Activated CD8-positive, alpha-beta T cell treated with anti-CD3 and anti-CD28 coated beads for 36 hours (primary cell): Measurements from ENCODE around the gene SLC25A40. TPM values are rescaled to one million over a fixed set of nuclear protein-coding genes. Genes with fewer than 3 reads are reported as not detected.
"Not testable (repeated sequence)": the region's sequence is repeated elsewhere in the genome, so short reads cannot be mapped to it uniquely, and the experiment has no call there.

Source experiments
- ATAC-seq: fragments of 200-7000 bp; cut with Tn5 transposase; one replicate; pipeline ENCODE4 v1.10.0; 2021; ENCODE audit warnings: mild to moderate bottlenecking, moderate library complexity
- CTCF ChIA-PET: fragments of 350-600 bp; sonication (Branson Sonifier 250); formaldehyde crosslinking; loops from one replicate; lab custom pipeline; 2021; ENCODE audit warnings: antibody characterized with exemption; lab: Charles Lee
- POLR2A ChIA-PET: fragments of 350-600 bp; sonication (Branson Sonifier 250); formaldehyde crosslinking; loops from one replicate; lab custom pipeline; 2021; ENCODE audit warnings: antibody characterized with exemption; lab: Charles Lee
- DNase-seq: peaks from one replicate; pipeline ENCODE4 v3.0.0-alpha.2; 2020
- H3K27ac Mint-ChIP-seq: one replicate; pipeline ENCODE4 v1.8.0; 2021; ENCODE audit warnings: mild to moderate bottlenecking, mixed read lengths
- H3K27me3 Mint-ChIP-seq: one replicate; pipeline ENCODE4 v1.8.0; 2021; ENCODE audit warnings: mixed read lengths
- H3K36me3 Mint-ChIP-seq: one replicate; pipeline ENCODE4 v1.8.0; 2021; ENCODE audit warnings: low read depth, mixed read lengths
- H3K4me1 Mint-ChIP-seq: one replicate; pipeline ENCODE4 v1.8.0; 2021; ENCODE audit warnings: low read depth, mixed read lengths
- H3K4me3 Mint-ChIP-seq: one replicate; pipeline ENCODE4 v1.8.0; 2021; ENCODE audit warnings: mild to moderate bottlenecking, moderate library complexity, mixed read lengths
- H3K9me3 Mint-ChIP-seq: one replicate; pipeline ENCODE4 v1.8.0; 2021; ENCODE audit warnings: mixed read lengths
- intact Hi-C: fragments of 100-400 bp; cut with micrococcal nuclease; formaldehyde crosslinking; loops from one replicate; pipeline ENCODE4 v1.10.0; 2022
- total RNA-seq, 2 experiments: library from RNA; stranded (reverse); gene quantifications; one replicate each; pipeline ENCODE4 v1.2.3, GENCODE V29; 2021
- TF ChIP-seq, protein P1 (sequence below): fragments of 200-600 bp; IDR thresholded peaks from one replicate; pipeline ENCODE4 v1.8.0; 2022; ENCODE audit warnings: antibody characterized with exemption, mild to moderate bottlenecking

SLC25A40 gene, protein sequence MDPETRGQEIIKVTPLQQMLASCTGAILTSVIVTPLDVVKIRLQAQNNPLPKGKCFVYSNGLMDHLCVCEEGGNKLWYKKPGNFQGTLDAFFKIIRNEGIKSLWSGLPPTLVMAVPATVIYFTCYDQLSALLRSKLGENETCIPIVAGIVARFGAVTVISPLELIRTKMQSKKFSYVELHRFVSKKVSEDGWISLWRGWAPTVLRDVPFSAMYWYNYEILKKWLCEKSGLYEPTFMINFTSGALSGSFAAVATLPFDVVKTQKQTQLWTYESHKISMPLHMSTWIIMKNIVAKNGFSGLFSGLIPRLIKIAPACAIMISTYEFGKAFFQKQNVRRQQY
- total RNA-seq = 10 to 100 TPM; 38.9 to 47.4 TPM

DNA sequence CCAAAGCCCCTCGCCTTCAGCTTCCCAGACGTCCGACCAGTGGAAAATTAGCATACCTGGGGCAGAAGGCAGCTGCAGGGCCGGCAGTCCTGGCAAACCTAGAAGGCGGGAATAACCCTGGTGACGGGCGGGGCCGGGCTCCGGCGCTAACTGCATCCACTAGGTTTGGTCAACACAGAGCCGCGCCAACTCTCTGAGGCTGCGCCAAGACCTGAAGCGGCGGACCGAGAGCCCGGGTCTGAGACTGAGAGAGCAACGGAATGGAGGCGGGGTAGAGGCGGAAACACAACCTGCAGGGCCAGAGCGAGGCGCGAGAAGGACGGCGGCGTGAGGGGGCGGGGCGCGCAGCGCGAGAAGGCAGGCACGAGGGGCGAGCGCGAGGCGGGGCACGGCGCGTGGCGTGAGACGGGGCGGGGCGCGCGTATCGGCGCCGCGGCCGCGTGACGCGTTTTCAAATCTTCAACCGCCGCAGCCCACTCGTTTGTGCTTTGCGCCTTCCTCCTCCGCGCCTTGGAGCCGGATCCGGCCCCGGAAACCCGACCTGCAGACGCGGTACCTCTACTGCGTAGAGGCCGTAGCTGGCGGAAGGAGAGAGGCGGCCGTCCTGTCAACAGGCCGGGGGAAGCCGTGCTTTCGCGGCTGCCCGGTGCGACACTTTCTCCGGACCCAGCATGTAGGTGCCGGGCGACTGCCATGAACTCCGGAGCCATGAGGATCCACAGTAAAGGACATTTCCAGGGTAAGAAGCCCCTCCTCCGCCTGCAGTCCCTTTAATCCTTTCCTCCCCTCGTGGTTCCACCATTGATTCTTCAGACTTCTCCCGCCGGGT is at the start of gene SLC25A40, which contains the start of gene DBF4:
SLC25A40 (minus strand) TSS at position 321 of the 829 bp plus-strand sequence. CDS start 17,633 bp downstream, outside the sequence.
DBF4 (plus strand) TSS at position 454 of the 829 bp plus-strand sequence; CDS start at position 694, 240 bp downstream.
- TF ChIP-seq, protein P1, sequence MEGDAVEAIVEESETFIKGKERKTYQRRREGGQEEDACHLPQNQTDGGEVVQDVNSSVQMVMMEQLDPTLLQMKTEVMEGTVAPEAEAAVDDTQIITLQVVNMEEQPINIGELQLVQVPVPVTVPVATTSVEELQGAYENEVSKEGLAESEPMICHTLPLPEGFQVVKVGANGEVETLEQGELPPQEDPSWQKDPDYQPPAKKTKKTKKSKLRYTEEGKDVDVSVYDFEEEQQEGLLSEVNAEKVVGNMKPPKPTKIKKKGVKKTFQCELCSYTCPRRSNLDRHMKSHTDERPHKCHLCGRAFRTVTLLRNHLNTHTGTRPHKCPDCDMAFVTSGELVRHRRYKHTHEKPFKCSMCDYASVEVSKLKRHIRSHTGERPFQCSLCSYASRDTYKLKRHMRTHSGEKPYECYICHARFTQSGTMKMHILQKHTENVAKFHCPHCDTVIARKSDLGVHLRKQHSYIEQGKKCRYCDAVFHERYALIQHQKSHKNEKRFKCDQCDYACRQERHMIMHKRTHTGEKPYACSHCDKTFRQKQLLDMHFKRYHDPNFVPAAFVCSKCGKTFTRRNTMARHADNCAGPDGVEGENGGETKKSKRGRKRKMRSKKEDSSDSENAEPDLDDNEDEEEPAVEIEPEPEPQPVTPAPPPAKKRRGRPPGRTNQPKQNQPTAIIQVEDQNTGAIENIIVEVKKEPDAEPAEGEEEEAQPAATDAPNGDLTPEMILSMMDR = no peak
- intact Hi-C loops = loop anchor here (5.0 kb wide), 1 partner anchor 341 kb away; no protein-coding TSS in a partner anchor
- Mint-ChIP-seq H3K4me3 (peak within 1 kb of the TSS; percentile 78), H3K4me1 (peaks cover 51% of the 10 kb centered on the region), H3K27ac (peak within 1 kb of the TSS; percentile 96), H3K27me3 (no peaks in the 10 kb centered on the region), H3K36me3 (peaks cover 55% of the 10 kb centered on the region), H3K9me3 (peaks cover 10% of the 10 kb centered on the region)
- peak; percentile 96 for DNase-seq
- CTCF ChIA-PET = interaction anchor here (1.0 kb wide), 1 partner anchor 10 kb away, joined by 3 read pairs; no protein-coding TSS in a partner anchor
- POLR2A ChIA-PET = interaction anchor here (0.6 to 1.4 kb wide), 4 partner anchors 10 to 489 kb away, joined by 3 to 4 read pairs (median 4); partner anchors contain the start of gene ABCB4
- ATAC-seq = peak; percentile 94

DNA sequence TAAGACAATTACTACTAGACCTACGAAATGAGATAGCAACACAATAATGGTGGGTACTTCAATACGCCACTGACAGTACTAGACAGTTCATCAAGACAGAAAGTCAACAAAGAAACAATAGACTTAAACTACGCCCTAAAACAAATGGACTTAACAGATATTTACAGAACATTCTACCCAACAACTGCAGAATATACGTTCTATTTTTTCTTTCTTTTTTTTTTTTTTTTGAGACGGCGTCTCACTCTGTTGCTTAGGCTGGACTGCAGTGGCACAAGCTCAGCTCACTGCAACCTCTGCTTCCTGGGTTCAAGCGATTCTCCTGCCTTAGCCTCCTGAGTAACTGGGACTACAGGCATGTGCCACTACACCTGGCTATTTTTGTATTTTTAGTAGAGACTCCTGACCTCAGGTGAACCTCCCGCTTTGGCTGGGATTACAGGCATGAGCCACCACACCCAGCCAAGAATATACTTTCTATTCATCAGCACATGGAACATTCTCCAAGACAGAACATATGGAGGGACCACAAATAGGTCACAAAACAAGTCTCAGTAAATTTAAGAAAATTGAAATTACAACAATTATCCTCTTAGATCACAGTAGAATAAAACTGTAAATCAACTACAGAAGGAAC is 46.7 kb upstream of the SLC25A40 start:
- intact Hi-C loops, H3K4me1 Mint-ChIP-seq, CTCF ChIA-PET, H3K9me3 Mint-ChIP-seq, H3K27ac Mint-ChIP-seq, H3K4me3 Mint-ChIP-seq, ATAC-seq, POLR2A ChIA-PET, H3K27me3 Mint-ChIP-seq, DNase-seq, H3K36me3 Mint-ChIP-seq: not testable (repeated sequence)

GRCh38 chr7:87920578-87920977 is 44.4 kb upstream of the SLC25A40 start:
- Mint-ChIP-seq H3K27ac (no peak overlapping the region), H3K4me1 (no peaks in the 10 kb centered on the region), H3K27me3 (no peaks in the 10 kb centered on the region), H3K36me3 (no peaks in the 10 kb centered on the region), H3K9me3 (no peaks in the 10 kb centered on the region), H3K4me3 (no peak overlapping the region)
- TF ChIP-seq, protein P1 = no peak
- DNase-seq (no peak), ATAC-seq (no peak)
- intact Hi-C loops = no loop called here
- POLR2A ChIA-PET = interaction anchor here (0.7 kb wide), 1 partner anchor 14 kb away, joined by 3 read pairs; no protein-coding TSS in a partner anchor
- CTCF ChIA-PET = no interaction called here

DNA sequence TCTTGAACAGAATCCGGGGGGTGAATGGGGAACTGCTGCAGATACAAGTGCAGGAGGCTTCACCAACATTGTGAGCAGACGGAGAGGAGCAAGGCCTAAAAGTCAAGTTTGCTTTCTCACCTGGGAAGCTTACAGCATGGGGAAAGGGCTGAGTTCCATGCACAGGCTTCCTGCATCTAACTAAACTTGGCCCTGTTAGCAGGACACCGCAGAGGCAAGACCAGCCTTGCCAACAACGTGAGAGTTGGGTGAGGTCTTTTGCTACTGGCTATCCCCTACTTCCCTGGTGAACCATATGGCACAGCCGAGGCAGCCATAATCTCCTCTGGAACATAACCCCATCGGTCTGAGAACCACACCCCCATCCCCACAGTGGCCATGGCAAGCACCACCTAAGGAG is 43.7 kb upstream of the SLC25A40 start:
- intact Hi-C loops = no loop called here
- H3K27ac Mint-ChIP-seq = no peak overlapping the region
- DNase-seq (no peak), ATAC-seq (no peak)
- ChIA-PET POLR2A (no interaction called here), CTCF (interaction anchor here (1.2 kb wide), 1 partner anchor 14 kb away, joined by 3 read pairs; the partner anchor contains the start of gene ADAM22)
- no peaks in the 10 kb centered on the region for H3K27me3 Mint-ChIP-seq
- H3K4me1 Mint-ChIP-seq = no peaks in the 10 kb centered on the region
- H3K36me3 Mint-ChIP-seq = no peaks in the 10 kb centered on the region
- H3K9me3 Mint-ChIP-seq = no peaks in the 10 kb centered on the region
- TF ChIP-seq, protein P1 = no peak
- no peak overlapping the region for H3K4me3 Mint-ChIP-seq

DNA sequence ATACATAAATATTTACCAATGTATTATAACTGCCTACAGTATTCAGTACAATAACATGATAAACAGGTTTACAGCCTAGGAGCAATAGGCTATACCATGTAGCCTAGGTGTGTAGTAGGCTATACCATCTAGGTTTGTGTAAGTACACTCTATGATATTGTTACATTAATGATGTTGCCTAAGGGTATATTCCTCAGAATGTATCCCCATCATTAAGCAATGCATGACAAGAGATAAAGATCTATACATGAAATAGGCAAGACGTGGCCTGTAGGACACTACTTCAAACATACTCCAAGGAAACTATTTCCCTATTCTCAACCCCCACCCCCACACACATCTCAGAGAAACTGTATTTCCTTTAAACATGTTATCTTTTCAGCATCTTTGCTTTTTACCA is 42.6 kb upstream of the SLC25A40 start:
- no peaks in the 10 kb centered on the region for H3K27me3 Mint-ChIP-seq
- POLR2A ChIA-PET = no interaction called here
- CTCF ChIA-PET = no interaction called here
- no peaks in the 10 kb centered on the region for H3K4me1 Mint-ChIP-seq
- H3K4me3 Mint-ChIP-seq = no peak overlapping the region
- TF ChIP-seq, protein P1 = no peak
- no peaks in the 10 kb centered on the region for H3K9me3 Mint-ChIP-seq
- H3K27ac Mint-ChIP-seq = no peak overlapping the region
- H3K36me3 Mint-ChIP-seq = no peaks in the 10 kb centered on the region
- intact Hi-C loops = no loop called here
- DNase-seq (no peak), ATAC-seq (no peak)
